ENCODE data around the gene FGF18. TPM values are rescaled to one million over a fixed set of nuclear protein-coding genes. Genes with fewer than 3 reads are reported as not detected.

The FGF18 gene
- total and polyA plus RNA-seq, 9 of the 15 experiments (the other 6 are each of a cell fraction or from before 2014, with no cell fraction given), result 0.05 to 0.18 (median 0.11) TPM; not detected in 6

DNA sequence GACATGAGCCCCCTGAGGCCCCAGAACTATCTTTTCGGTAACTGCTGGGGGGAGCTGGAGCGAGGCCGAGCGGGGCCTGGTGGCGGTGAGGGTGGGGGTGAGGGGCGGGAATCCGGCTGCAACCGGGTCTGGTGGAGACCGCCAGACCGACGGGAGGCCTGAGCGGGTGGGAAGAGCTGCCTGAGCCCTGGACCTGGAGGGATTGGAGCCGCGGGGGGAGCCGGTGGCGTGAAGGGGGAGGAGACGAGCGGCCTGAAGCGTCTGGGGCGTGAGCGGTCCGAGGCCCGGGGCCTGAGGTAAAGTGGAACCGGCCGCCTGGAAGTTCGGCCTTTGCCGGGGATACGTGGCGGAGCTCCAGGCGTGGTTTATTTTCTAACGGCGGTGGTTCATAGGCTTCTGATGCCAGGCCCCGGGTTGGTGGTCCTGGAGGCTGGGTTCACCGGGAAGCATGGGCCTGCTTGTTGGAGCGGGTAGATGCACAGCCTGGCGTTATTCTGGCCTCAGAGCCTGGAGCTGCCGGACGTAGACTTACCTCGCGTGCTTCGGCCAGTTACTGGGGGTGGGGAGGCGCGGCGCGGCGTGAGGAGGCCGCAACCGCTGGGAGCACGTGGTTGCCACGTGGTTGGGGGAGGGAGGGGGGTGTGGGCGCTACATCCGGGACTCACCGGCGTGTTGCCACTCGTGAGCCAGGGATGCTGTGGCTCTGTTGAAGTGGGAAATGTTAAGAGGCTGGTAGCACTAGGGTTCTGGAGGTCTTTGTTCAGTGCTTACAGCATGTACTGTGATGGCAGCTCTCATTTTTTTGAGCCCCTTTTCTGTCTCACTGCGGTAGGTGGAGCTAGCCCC lies 31.3 kb upstream of the FGF18 start (continued):
- TF ChIP-seq CBX8 (IDR thresholded peaks at IDR 0.05; ENCODE audit: borderline replicate concordance, extremely low read depth, low read depth, low read length, poor library complexity, severe bottlenecking) (no peak), DDX20 (tag; IDR thresholded peaks at IDR 0.05; ENCODE audit: low read depth) (no peak), E2F8 (IDR thresholded peaks at IDR 0.05; ENCODE audit: low read depth, partially characterized antibody) (no peak), SIN3B (IDR thresholded peaks at IDR 0.05; ENCODE audit: low read depth) (no peak; the same call in 1 of the 2 replicates), ATF1 (CRISPR knock-in tag; IDR thresholded peaks at IDR 0.05) (no peak), ATF1 (tag; IDR thresholded peaks at IDR 0.05) (peak; percentile 57), ELF4 (CRISPR knock-in tag; IDR thresholded peaks at IDR 0.05) (no peak), ZFP30 (CRISPR knock-in tag; IDR thresholded peaks at IDR 0.05; ENCODE audit: borderline replicate concordance) (no peak), MTA2 (IDR thresholded peaks at IDR 0.05; ENCODE audit: low read depth) (no peak), ZNF212 (CRISPR knock-in tag; IDR thresholded peaks at IDR 0.05) (no peak), HDGF (IDR thresholded peaks at IDR 0.05) (no peak), CREB3L1 (IDR thresholded peaks at IDR 0.05; ENCODE audit: borderline replicate concordance, low read depth) (peak; percentile 46; the same call in 1 of the 2 replicates), GATAD2B (IDR thresholded peaks at IDR 0.05; ENCODE audit: borderline replicate concordance) (no peak), NCOA4 (IDR thresholded peaks at IDR 0.05; ENCODE audit: partially characterized antibody) (no peak), TCF3 (CRISPR knock-in tag; IDR thresholded peaks at IDR 0.05) (peak; percentile 12; the same call in 1 of the 2 replicates), KAT8 (IDR thresholded peaks at IDR 0.05; ENCODE audit: low read depth) (no peak)
- TF ChIP-seq, protein P1, sequence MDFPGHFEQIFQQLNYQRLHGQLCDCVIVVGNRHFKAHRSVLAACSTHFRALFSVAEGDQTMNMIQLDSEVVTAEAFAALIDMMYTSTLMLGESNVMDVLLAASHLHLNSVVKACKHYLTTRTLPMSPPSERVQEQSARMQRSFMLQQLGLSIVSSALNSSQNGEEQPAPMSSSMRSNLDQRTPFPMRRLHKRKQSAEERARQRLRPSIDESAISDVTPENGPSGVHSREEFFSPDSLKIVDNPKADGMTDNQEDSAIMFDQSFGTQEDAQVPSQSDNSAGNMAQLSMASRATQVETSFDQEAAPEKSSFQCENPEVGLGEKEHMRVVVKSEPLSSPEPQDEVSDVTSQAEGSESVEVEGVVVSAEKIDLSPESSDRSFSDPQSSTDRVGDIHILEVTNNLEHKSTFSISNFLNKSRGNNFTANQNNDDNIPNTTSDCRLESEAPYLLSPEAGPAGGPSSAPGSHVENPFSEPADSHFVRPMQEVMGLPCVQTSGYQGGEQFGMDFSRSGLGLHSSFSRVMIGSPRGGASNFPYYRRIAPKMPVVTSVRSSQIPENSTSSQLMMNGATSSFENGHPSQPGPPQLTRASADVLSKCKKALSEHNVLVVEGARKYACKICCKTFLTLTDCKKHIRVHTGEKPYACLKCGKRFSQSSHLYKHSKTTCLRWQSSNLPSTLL (IDR thresholded peaks at IDR 0.05), result no peak
- TF ChIP-seq, protein P2, sequence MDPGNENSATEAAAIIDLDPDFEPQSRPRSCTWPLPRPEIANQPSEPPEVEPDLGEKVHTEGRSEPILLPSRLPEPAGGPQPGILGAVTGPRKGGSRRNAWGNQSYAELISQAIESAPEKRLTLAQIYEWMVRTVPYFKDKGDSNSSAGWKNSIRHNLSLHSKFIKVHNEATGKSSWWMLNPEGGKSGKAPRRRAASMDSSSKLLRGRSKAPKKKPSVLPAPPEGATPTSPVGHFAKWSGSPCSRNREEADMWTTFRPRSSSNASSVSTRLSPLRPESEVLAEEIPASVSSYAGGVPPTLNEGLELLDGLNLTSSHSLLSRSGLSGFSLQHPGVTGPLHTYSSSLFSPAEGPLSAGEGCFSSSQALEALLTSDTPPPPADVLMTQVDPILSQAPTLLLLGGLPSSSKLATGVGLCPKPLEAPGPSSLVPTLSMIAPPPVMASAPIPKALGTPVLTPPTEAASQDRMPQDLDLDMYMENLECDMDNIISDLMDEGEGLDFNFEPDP (CRISPR knock-in tag; IDR thresholded peaks at IDR 0.05), result 0 out of 2 replicates have a peak, but pooled peaks have one; percentile 22
